ENCODE results near the gene CDH10. TPM values are rescaled to one million over a fixed set of nuclear protein-coding genes. Genes with fewer than 3 reads are reported as not detected.

CDH10 gene
- total RNA-seq, 1 donor from 2014 or later = not detected

DNA sequence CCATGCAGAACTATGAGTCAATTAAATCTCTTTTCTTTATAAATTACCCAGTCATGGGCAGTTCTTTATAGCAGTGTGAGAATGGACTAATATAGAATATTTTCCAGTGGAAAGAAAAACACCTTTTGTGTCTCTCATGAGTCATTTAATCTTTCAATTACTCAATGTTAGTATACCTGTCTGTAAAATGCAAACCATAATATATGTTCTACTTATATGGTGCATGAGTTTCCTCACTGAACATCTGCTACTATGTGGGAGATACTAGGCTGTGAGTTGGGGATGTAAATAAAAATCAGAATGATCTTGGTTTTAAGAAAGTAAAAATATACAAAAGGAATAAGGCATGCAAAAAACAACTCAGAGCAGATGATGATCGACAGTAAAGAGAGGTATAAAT lies 15.0 kb downstream of the CDH10 start:
- Mint-ChIP-seq H3K4me3 (ENCODE audit: unreplicated experiment) (no peak overlapping the region), H3K9me3 (ENCODE audit: low read depth) (no peaks in the 10 kb centered on the region), H3K27ac (ENCODE audit: unreplicated experiment) (no peak overlapping the region), H3K27me3 (ENCODE audit: low read depth) (peaks cover 5% of the 10 kb centered on the region), H3K36me3 (ENCODE audit: low read depth) (no peaks in the 10 kb centered on the region), H3K4me1 (ENCODE audit: low read depth) (no peaks in the 10 kb centered on the region)
- TF ChIP-seq, protein P1, sequence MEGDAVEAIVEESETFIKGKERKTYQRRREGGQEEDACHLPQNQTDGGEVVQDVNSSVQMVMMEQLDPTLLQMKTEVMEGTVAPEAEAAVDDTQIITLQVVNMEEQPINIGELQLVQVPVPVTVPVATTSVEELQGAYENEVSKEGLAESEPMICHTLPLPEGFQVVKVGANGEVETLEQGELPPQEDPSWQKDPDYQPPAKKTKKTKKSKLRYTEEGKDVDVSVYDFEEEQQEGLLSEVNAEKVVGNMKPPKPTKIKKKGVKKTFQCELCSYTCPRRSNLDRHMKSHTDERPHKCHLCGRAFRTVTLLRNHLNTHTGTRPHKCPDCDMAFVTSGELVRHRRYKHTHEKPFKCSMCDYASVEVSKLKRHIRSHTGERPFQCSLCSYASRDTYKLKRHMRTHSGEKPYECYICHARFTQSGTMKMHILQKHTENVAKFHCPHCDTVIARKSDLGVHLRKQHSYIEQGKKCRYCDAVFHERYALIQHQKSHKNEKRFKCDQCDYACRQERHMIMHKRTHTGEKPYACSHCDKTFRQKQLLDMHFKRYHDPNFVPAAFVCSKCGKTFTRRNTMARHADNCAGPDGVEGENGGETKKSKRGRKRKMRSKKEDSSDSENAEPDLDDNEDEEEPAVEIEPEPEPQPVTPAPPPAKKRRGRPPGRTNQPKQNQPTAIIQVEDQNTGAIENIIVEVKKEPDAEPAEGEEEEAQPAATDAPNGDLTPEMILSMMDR (IDR thresholded peaks at IDR 0.05) = no peak
- DNase-seq (ENCODE audit: low spot score) = no peak

DNA sequence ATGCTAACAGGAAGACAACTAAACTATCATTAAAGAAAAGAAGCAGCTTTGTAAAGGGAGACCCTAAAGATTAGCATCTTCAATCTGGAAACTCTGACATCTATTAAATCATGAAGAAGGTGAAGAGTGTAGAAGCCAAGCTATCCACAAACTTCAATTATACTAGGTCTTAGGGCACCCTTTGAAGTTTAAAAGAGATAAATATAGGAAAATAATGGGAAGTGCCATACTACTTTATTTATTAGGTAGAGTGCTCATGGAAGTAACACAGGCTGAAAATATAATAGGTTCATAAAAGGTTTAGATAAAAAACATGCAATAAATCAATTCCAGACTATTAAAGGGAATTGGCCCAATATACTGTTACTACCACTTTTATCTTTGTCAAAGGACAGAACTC lies 19.9 kb downstream of the CDH10 start:
- TF ChIP-seq, protein P1 (IDR thresholded peaks at IDR 0.05) = no peak
- H3K9me3 Mint-ChIP-seq (ENCODE audit: low read depth) = no peaks in the 10 kb centered on the region
- H3K36me3 Mint-ChIP-seq (ENCODE audit: low read depth) = no peaks in the 10 kb centered on the region
- H3K27me3 Mint-ChIP-seq (ENCODE audit: low read depth) = peaks cover 5% of the 10 kb centered on the region
- no peak for DNase-seq (ENCODE audit: low spot score)
- H3K27ac Mint-ChIP-seq (ENCODE audit: unreplicated experiment) = no peak overlapping the region
- no peaks in the 10 kb centered on the region for H3K4me1 Mint-ChIP-seq (ENCODE audit: low read depth)
- H3K4me3 Mint-ChIP-seq (ENCODE audit: unreplicated experiment) = no peak overlapping the region

DNA sequence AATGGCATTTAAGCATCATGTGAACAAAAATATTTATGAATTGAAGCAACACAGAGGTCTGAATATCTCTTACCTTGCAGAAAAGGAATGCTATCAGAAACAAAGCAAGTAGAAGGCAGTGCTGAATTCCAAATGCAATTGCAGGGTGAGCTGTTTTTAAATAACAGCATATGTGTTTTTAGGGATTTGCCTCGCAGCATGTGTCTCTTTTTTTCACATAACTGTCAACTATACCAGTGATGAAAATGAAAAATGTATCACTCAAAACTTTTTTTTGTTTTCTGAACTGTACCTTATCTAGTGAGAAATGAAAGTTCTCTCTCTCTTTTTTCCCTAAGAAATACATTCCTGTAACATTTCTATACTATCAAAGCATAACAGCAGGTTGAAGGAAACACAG lies 21.2 kb downstream of the CDH10 start:
- TF ChIP-seq, protein P1 (IDR thresholded peaks at IDR 0.05) = no peak
- Mint-ChIP-seq H3K27ac (ENCODE audit: unreplicated experiment) (no peak overlapping the region), H3K9me3 (ENCODE audit: low read depth) (no peaks in the 10 kb centered on the region), H3K36me3 (ENCODE audit: low read depth) (no peaks in the 10 kb centered on the region), H3K4me3 (ENCODE audit: unreplicated experiment) (no peak overlapping the region), H3K4me1 (ENCODE audit: low read depth) (no peaks in the 10 kb centered on the region), H3K27me3 (ENCODE audit: low read depth) (peaks cover 3% of the 10 kb centered on the region)
- DNase-seq (ENCODE audit: low spot score) = no peak

DNA sequence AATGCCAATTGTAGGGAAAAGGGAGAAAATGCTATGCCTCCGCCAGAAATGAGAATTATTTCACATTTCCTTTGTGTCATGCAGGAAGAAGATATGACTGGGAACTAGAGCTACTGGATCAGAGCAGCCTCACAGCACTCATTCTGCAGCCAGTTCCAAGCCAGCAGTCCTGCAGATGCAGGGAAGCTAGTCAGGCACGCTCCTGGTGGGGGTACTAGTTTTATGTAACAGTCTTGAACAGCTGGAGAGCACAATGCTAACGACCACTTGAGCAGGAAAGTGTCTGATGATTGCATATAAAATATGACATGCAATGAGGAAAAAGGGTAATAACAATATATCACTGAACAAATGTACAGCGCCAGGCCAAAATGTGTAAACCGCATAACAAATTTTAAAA lies 21.7 kb downstream of the CDH10 start:
- H3K4me1 Mint-ChIP-seq (ENCODE audit: low read depth) = no peaks in the 10 kb centered on the region
- TF ChIP-seq, protein P1 (IDR thresholded peaks at IDR 0.05) = no peak
- H3K27me3 Mint-ChIP-seq (ENCODE audit: low read depth) = peaks cover 3% of the 10 kb centered on the region
- no peak for DNase-seq (ENCODE audit: low spot score)
- H3K4me3 Mint-ChIP-seq (ENCODE audit: unreplicated experiment) = no peak overlapping the region
- no peaks in the 10 kb centered on the region for H3K9me3 Mint-ChIP-seq (ENCODE audit: low read depth)
- no peak overlapping the region for H3K27ac Mint-ChIP-seq (ENCODE audit: unreplicated experiment)
- H3K36me3 Mint-ChIP-seq (ENCODE audit: low read depth) = no peaks in the 10 kb centered on the region

DNA sequence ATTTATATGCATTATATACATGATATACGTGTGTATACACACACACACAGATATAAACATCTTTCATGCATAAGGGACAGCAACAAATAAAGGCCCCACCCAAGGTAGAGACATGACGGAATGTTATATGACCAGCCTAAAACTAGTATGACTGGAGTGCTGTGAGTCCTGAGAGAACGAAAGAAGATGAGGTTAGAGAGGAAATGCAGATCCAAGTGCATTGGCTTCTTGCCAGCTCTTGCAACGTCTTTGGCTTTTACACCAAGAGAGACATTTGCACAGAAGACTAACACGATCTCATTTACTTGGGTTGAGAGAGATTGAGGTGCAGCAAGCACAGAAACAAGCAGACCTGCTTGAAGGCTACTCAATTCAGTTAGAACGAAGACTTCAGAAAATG lies 23.0 kb downstream of the CDH10 start:
- Mint-ChIP-seq H3K27ac (ENCODE audit: unreplicated experiment) (no peak overlapping the region), H3K4me1 (ENCODE audit: low read depth) (no peaks in the 10 kb centered on the region)

More for the DNA sequence above, 23.0 kb downstream of the CDH10 start:
- Mint-ChIP-seq H3K36me3 (ENCODE audit: low read depth) (no peaks in the 10 kb centered on the region), H3K27me3 (ENCODE audit: low read depth) (peaks cover 3% of the 10 kb centered on the region), H3K4me3 (ENCODE audit: unreplicated experiment) (no peak overlapping the region), H3K9me3 (ENCODE audit: low read depth) (no peaks in the 10 kb centered on the region)
- TF ChIP-seq, protein P1 (IDR thresholded peaks at IDR 0.05) = no peak
- DNase-seq (ENCODE audit: low spot score) = no peak
